OCI-LY7 (cell line): ENCODE results near the gene DPH6.

Source experiments
- EZH2phosphoT487 ChIP-seq: fragments of 200-600 bp; sonication (generic); IDR thresholded peaks from 2 replicates; pipeline ENCODE4 v1.6.1; 2018; ENCODE audit warnings: low read depth, borderline replicate concordance, mild to moderate bottlenecking, mixed run types, antibody characterized with exemption, low read length, moderate library complexity, mixed read lengths
- TF ChIP-seq, protein P1 (sequence below): fragments of 200-600 bp; sonication (generic); conservative IDR thresholded peaks from 2 replicates; pipeline ENCODE4 v1.5.1; 2014; ENCODE audit warnings: mild to moderate bottlenecking, antibody characterized with exemption, low read length, moderate library complexity, mixed read lengths

DNA sequence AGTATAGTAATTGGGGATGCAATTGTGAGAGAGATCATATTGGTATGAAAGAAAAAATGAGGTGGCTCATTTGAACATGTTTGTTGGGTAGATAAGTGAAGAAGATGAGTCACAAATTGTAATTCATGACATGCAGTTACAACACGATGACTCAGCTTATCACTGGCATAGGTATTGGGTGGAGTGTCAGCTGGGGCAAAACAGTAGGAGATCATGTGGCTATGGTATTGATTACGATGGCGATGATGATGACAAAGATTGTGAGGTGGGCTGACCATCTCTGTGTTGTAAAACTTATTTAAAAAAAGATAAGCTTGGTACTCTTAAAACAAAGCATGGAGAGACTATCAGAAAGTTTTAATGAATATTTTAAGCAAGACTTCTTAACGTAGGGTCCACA is 11.6 kb upstream of the DPH6 start:
- TF ChIP-seq, protein P1, sequence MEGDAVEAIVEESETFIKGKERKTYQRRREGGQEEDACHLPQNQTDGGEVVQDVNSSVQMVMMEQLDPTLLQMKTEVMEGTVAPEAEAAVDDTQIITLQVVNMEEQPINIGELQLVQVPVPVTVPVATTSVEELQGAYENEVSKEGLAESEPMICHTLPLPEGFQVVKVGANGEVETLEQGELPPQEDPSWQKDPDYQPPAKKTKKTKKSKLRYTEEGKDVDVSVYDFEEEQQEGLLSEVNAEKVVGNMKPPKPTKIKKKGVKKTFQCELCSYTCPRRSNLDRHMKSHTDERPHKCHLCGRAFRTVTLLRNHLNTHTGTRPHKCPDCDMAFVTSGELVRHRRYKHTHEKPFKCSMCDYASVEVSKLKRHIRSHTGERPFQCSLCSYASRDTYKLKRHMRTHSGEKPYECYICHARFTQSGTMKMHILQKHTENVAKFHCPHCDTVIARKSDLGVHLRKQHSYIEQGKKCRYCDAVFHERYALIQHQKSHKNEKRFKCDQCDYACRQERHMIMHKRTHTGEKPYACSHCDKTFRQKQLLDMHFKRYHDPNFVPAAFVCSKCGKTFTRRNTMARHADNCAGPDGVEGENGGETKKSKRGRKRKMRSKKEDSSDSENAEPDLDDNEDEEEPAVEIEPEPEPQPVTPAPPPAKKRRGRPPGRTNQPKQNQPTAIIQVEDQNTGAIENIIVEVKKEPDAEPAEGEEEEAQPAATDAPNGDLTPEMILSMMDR: no peak
- no peak for TF ChIP-seq EZH2phosphoT487
